Muscle of arm (tissue), 12 donors: ENCODE measurements around the gene GPT2. TPM values are rescaled to one million over a fixed set of nuclear protein-coding genes. Genes with fewer than 3 reads are reported as not detected.
"Not testable (repeated sequence)": the region's sequence is repeated elsewhere in the genome, so short reads cannot be mapped to it uniquely, and the experiment has no call there.

Experiments
- DNase-seq: peaks from one replicate; pipeline ENCODE4 v3.0.0-alpha.2; 2013
- polyA plus RNA-seq, 12 donors: library from polyadenylated mRNA; unstranded; fragments of 120-200 nt; gene quantifications; one replicate each; pipeline ENCODE4 v1.2.1, GENCODE V29; 2013; ENCODE audit not compliant: insufficient read length in 12 of 12

The GPT2 gene
- polyA plus RNA-seq, 12 donors = 16.1 to 45.1 (median 26.2) TPM; not detected in 1

- DNase-seq = no peak
Measured at GRCh38 chr16:46918905-46919792, 35.0 kb downstream of the GPT2 start.

GRCh38 chr16:46920402-46921068 is 36.4 kb downstream of the GPT2 start:
- DNase-seq = no peak

GRCh38 chr16:46922239-46922638 is 38.1 kb downstream of the GPT2 start:
- DNase-seq = no peak

GRCh38 chr16:46923513-46924295 is 39.5 kb downstream of the GPT2 start:
- peak; percentile 6 for DNase-seq

- no peak for DNase-seq
Measured at GRCh38 chr16:46924402-46924801, 40.2 kb downstream of the GPT2 start.

- DNase-seq = no peak
Measured at GRCh38 chr16:46926470-46927225, 42.5 kb downstream of the GPT2 start.

GRCh38 chr16:46927273-46927672 is 43.1 kb downstream of the GPT2 start:
- no peak for DNase-seq

- DNase-seq = no peak
Measured at GRCh38 chr16:46928811-46929210, 44.6 kb downstream of the GPT2 start.

- DNase-seq = peak; percentile 32
Measured at GRCh38 chr16:46929378-46930332, 45.5 kb downstream of the GPT2 start.

- no peak for DNase-seq
Measured at GRCh38 chr16:46930861-46931260, 46.7 kb downstream of the GPT2 start.

GRCh38 chr16:46932802-46933201 is 48.6 kb downstream of the GPT2 start:
- DNase-seq = no peak

- no peak for DNase-seq
Measured at GRCh38 chr16:46937536-46937935, 53.4 kb downstream of the GPT2 start.

- DNase-seq = not testable (repeated sequence)
Measured at GRCh38 chr16:46944713-46945112, 60.6 kb downstream of the GPT2 start.

- DNase-seq = peak; percentile 6
Measured at GRCh38 chr16:46947900-46948547, 63.9 kb downstream of the GPT2 start.

- no peak for DNase-seq
Measured at GRCh38 chr16:46948548-46949166, 64.5 kb downstream of the GPT2 start.

GRCh38 chr16:46949241-46949892 is 65.2 kb downstream of the GPT2 start:
- no peak for DNase-seq

- DNase-seq = no peak
Measured at GRCh38 chr16:46950009-46950408, 65.8 kb downstream of the GPT2 start.

GRCh38 chr16:46954562-46954961 is 70.4 kb downstream of the GPT2 start:
- DNase-seq = no peak
